HS-5 (cell line): ENCODE results near the gene AATF.
A peak's percentile ranks its signal among the peaks of the same experiment; 100 is the strongest.

Experiments used
- DNase-seq: peaks from one replicate; pipeline ENCODE4 v3.0.0-alpha.2; 2012; ENCODE audit warnings: low read depth

AATF gene

DNA sequence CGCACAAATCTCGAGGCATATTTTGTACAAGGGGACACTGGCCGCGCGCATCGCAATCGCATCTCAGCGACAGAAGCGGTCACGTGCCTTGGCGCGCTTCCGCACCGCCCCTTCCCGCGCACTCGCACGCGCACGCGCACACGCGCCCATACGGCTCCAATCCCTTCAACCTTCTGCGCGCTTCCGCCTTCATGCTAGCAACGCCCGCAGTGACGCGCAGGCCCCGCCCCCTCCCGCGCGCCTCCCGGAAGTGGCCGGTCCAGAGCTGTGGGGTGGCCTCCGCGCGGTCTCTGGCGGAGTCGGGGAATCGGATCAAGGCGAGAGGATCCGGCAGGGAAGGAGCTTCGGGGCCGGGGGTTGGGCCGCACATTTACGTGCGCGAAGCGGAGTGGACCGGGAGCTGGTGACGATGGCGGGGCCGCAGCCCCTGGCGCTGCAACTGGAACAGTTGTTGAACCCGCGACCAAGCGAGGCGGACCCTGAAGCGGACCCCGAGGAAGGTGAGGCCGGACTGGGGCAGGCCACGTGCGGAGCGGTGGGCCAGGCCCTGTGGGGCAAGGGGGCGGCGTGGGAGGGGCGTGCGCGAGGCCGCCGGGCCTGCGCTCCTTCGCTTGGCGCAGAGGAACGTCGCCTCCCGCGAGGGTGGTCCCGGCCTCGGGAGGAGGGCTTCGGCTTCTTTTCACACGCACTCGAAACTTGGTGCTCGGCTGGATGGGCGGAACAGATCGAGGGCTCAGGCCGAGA lies at the start of gene AATF:
Gene AATF (plus strand): TSS at position 238 of the 744 bp plus-strand sequence. CDS start 172 bp downstream, at position 410.
- DNase-seq = peak; percentile 63

DNA sequence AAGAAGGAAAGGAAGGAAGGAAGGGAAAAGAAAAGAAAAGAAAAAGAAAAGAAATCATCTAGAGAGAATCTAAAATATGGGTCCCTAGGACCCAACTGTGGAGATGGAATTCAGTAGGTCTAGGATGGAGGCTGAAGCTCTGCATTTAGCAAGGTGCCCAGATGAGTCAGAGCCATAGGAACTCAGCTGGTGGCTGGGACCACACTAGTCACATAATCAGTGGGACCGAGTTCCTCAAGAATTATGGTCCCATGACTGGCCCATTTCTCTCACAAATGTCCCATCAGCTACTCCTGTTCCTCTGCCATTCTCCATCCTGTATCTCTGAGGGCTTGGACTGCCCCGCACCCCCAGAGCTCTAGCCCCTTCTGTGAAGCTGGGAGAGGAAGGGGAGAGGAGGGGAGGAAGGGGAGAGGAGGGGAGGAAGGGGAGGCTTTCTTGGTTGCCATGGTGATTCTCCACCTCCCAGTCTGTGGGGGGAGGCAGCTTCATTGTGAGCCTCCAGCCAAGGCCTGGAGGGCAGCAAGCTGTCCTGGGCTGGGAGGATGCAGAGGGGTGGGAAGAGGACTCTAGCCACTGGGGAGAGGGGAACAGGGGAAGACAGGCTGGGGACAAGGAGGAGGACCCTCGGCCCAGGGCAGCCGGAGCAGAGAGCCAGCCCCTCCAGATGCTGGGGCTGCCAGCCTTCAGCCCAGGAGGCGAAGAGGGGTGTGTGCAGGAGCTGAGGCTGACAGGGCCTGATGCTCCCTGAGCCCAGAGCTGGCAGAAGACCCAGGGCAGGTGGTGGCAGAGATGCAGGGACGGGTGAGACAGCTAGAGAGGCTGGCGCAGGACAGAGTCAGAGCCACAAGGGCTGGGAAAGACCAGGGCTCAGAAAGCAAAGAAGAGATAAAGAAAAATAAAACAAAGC lies 49.2 kb upstream of the AATF start:
- DNase-seq = no peak

- DNase-seq = no peak
These were observed 48.6 kb upstream of the AATF start for GRCh38 chr17:36900160-36900512.

- DNase-seq = no peak
These were observed 47.2 kb upstream of the AATF start for GRCh38 chr17:36901506-36901905.

- DNase-seq = no peak
These were observed 41.3 kb upstream of the AATF start for GRCh38 chr17:36907407-36907806.

DNA sequence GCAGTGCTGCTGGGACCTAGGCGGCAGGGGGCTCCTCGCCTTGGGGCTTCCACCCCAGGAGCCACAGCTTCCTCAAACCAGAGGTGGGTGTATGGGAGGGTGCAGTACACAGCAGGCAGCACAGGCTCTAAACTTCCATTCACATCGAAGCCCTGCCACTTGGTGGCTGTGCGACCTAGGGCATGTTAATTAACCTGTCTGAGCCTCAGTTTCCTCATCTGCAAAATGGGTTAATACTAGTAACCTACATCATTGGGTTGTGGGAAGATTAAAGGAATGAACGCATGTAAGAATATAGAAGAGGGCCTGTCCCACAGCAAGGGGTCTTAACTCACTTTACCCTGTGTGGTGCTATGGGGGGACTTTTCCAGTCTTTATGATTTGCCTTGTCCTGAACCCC lies 38.2 kb upstream of the AATF start:
- DNase-seq = no peak

DNA sequence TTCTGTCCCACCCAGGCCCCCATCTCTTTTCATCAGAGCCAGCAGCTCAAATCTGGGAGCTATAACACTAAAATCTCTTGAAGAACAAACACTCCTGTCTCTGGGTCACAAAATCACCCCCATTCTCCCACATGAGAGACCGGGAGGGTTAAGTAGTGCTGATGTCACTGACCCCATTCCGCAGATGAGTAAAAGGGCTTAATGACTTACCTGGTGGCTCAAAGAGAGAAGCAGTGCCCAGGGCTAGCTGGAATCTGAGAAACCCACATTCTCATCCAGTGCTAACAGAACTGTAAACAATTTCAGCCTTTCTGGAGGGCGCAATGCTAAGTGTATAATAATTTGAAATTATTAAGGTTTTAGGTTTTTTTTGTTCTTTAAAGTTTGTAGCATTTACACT lies 37.8 kb upstream of the AATF start:
- no peak for DNase-seq

DNA sequence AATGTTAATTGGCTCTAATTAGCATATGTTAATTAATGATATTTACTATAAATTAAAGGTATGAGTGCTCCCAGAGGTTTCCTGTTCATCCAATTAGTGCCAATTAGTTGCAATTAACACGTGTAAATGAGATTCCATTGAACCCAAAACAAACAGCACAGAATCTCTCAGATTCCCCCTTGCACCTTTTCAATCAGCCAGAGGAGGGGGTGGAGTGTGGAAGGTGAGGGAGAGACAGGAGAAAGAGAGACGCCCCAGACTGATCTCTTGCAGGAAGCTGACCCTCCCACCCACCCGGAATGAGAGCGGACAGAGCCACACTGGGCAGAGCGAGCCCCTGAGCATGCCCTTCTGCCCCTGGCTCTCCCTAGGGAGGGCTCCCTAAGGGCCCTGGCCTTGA lies 35.6 kb upstream of the AATF start:
- no peak for DNase-seq

DNA sequence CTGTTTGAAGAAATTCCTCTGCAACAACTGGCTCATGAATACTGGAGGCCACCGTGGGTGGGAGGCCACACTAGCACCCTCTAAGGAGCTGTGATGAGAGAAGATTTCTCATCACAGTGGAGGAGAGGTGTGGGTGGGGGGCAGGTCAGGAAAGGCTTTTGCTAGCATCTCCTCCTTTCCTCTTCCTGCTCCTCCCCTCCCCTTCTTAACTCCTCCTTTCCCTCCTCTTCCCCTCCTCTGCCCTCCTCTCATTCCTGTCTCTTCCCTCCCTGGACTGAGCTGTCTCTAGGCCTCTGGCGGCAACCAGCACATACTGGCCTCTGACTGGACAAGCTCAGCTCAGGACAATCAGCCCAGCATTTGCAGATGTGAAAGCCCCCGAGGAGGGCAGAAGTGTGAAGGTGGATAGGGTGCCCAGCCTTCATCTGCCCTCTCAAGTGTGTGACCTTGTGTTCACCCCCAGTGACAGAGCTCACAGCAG lies 30.5 kb upstream of the AATF start:
- no peak for DNase-seq

GRCh38 chr17:36919407-36919968 lies 29.3 kb upstream of the AATF start:
- DNase-seq = no peak

GRCh38 chr17:36920032-36921005 lies 28.4 kb upstream of the AATF start:
- DNase-seq = no peak

DNA sequence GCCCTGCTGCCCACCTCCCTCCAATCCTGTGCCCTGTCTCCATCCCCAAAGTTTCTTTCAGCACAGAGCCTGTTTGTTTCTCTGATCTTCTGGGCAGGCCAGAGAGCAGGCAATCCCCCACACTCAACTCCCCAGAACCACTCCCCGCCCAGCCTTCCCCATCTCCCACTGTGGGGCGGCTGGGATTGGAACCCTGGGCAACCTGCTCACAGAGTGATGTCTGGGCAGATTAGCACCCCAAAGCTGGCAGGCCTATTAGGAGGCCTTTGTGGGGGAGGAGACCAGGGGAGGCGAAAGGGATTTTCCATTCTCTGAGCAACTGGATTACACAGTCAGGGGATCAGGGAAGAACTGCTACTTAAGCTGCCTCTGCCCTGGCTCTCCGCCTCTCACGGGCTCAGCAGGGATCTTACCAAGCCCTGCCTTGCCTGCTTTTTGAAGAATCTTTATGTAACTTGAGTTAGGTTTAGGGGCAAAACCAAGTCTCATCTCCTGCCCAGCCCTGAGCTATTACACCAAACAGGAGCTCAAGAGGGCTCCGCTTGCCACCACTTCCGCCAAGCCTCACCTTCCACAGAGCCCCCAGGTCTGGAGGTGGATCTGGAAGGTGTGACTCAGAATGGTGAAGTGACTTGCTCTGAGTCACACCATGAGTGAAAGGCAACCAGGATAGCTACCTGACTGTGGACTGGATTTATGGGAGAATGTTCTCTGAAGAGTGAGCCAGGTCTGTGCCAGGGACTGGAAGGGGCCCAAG lies 27.5 kb upstream of the AATF start:
- no peak for DNase-seq

DNA sequence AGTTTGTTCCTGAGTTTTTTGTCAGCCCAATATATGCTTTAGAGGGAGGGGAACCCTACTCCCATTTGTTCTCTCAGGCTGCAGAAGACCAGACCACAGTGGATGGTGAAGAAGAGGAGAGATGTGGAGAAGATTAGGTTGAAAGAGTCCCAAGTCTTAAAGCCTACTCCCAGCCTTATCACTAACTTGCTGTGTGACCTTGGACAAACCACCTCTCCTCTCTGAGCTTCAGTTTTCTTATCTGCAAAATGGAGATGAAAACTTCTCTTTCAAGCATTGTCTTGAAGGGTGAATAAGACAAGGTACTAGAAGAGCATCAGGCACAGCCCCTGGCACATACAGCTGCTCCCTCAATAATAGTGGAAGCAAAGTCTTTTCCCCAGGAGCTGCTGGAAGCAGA lies 26.6 kb upstream of the AATF start:
- no peak for DNase-seq

GRCh38 chr17:36923814-36924221 lies 24.9 kb upstream of the AATF start:
- DNase-seq = no peak

DNA sequence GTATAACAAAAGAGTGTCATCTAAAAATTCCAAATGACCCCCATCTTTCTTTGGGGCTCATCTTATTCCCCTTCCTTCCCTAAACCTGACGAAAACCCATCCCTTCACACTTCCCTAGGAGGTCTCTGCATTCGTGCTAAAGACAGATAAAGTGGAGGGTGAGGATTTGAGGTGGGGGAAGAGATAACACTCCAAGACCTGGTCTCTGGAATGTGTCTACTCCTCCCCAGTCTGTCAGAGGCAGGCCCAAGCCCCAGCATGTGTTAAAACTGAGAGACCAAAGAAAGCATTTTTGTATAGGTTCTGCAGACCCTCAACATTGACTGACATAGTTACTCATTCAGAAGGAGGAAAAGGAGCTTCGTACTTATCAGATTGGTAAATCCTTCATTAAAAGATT lies 22.5 kb upstream of the AATF start:
- DNase-seq = no peak

- no peak for DNase-seq
These were observed 22.1 kb upstream of the AATF start for GRCh38 chr17:36926701-36927100.

- DNase-seq = no peak
These were observed 20.0 kb upstream of the AATF start for GRCh38 chr17:36928471-36929345.

GRCh38 chr17:36929851-36930582 lies 18.7 kb upstream of the AATF start:
- no peak for DNase-seq

DNA sequence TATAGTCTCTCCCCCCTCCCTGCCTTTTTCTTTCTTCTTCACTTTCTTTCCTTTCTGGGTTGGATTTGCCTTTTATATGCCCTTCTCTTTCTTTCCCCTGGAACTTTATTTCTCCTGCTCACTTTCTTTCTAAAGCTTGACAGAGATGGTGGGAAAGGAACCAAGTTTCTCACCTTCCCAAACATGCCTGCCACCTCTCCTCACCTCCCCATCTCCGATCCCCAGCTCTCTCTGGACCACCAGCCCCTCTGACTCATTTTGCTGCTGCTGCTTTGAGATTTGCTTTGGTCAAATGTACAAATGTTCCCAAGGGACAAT lies 18.2 kb upstream of the AATF start:
- DNase-seq = no peak
